Activated CD4-positive, alpha-beta memory T cell treated with anti-CD3 and anti-CD28 coated beads, Interleukin-2, amount 10 ng/mL, durations not matched to agents 7 days and 5 days (primary cell): ENCODE results near the gene GPATCH8. TPM values are rescaled to one million over a fixed set of nuclear protein-coding genes. Genes with fewer than 3 reads are reported as not detected.
"Not testable (repeated sequence)": the region's sequence is repeated elsewhere in the genome, so short reads cannot be mapped to it uniquely, and the experiment has no call there.

Source experiments
- CTCF ChIA-PET: fragments of 350-600 bp; sonication (Branson Sonifier 250); formaldehyde crosslinking; loops from one replicate; lab custom pipeline; 2021; ENCODE audit warnings: antibody characterized with exemption, inconsistent platforms; lab: Charles Lee
- POLR2A ChIA-PET: fragments of 350-600 bp; sonication (Branson Sonifier 250); formaldehyde crosslinking; loops from one replicate; lab custom pipeline; 2021; ENCODE audit warnings: antibody characterized with exemption; lab: Charles Lee
- DNase-seq: peaks from one replicate; pipeline ENCODE4 v3.0.0-alpha.2; 2020
- H3K27ac Mint-ChIP-seq: one replicate; pipeline ENCODE4 v1.8.0; 2021; ENCODE audit warnings: mild to moderate bottlenecking, mixed read lengths
- H3K27me3 Mint-ChIP-seq: one replicate; pipeline ENCODE4 v1.8.0; 2021; ENCODE audit warnings: mixed read lengths
- H3K36me3 Mint-ChIP-seq: one replicate; pipeline ENCODE4 v1.8.0; 2021; ENCODE audit warnings: low read depth, mixed read lengths
- H3K4me1 Mint-ChIP-seq: one replicate; pipeline ENCODE4 v1.8.0; 2021; ENCODE audit warnings: mixed read lengths
- H3K4me3 Mint-ChIP-seq: one replicate; pipeline ENCODE4 v1.8.0; 2021; ENCODE audit warnings: mild to moderate bottlenecking, mixed read lengths
- H3K9me3 Mint-ChIP-seq: one replicate; pipeline ENCODE4 v1.8.0; 2021; ENCODE audit warnings: mixed read lengths
- total RNA-seq, 2 experiments: library from RNA; stranded (reverse); gene quantifications; one replicate each; pipeline ENCODE4 v1.2.3, GENCODE V29; 2021

The GPATCH8 gene
- total RNA-seq, 2 experiments from 2014 or later: 38.7 to 43.0 TPM

DNA sequence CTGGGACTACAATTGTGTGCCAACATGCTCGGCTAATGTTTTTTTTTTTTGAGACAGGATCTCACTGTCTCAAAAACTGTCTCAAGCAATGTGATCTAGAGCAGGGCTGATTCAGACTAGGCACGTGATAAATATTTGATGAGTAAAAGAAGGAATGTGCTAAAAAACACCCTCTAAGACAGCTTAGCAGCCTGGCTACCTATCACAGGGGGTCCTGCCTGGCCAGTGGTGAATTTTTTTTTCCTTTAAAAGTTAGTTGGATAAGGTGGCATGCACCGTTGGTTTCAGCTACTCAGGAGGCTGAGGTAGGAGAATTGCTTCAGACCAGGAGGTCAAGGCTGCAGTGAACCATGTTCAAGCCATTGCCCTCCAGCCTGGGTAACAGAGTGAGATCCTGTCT is 14.8 kb upstream of the GPATCH8 start:
- H3K9me3 Mint-ChIP-seq: no peaks in the 10 kb centered on the region
- H3K36me3 Mint-ChIP-seq: no peaks in the 10 kb centered on the region
- H3K27me3 Mint-ChIP-seq: peaks cover 11% of the 10 kb centered on the region
- ChIA-PET CTCF (interaction anchor here (0.6 kb wide), 1 partner anchor 148 kb away, joined by 3 read pairs; no protein-coding TSS in a partner anchor), POLR2A (no interaction called here)
- no peak for DNase-seq
- H3K27ac Mint-ChIP-seq: no peak overlapping the region
- H3K4me3 Mint-ChIP-seq: no peak overlapping the region
- H3K4me1 Mint-ChIP-seq: no peaks in the 10 kb centered on the region

- CTCF ChIA-PET: interaction anchor here (0.7 to 1.3 kb wide), 6 partner anchors 8 to 1768 kb away, joined by 3 to 4 read pairs (median 3); partner anchors contain the start of genes FAM171A2 and GPATCH8
- not testable (repeated sequence) for H3K9me3 Mint-ChIP-seq, DNase-seq, H3K27me3 Mint-ChIP-seq, H3K27ac Mint-ChIP-seq, H3K4me3 Mint-ChIP-seq, H3K36me3 Mint-ChIP-seq, H3K4me1 Mint-ChIP-seq
- POLR2A ChIA-PET: interaction anchor here (1.7 kb wide), 1 partner anchor 8 kb away, joined by 5 read pairs; the partner anchor contains the start of gene GPATCH8
Observed at GRCh38 chr17:44511241-44512134, 8.3 kb upstream of the GPATCH8 start.

GRCh38 chr17:44506939-44507604 is 3.9 kb upstream of the GPATCH8 start:
- DNase-seq, H3K36me3 Mint-ChIP-seq, CTCF ChIA-PET, H3K9me3 Mint-ChIP-seq, H3K4me3 Mint-ChIP-seq, H3K27me3 Mint-ChIP-seq, POLR2A ChIA-PET, H3K27ac Mint-ChIP-seq, H3K4me1 Mint-ChIP-seq: not testable (repeated sequence)

DNA sequence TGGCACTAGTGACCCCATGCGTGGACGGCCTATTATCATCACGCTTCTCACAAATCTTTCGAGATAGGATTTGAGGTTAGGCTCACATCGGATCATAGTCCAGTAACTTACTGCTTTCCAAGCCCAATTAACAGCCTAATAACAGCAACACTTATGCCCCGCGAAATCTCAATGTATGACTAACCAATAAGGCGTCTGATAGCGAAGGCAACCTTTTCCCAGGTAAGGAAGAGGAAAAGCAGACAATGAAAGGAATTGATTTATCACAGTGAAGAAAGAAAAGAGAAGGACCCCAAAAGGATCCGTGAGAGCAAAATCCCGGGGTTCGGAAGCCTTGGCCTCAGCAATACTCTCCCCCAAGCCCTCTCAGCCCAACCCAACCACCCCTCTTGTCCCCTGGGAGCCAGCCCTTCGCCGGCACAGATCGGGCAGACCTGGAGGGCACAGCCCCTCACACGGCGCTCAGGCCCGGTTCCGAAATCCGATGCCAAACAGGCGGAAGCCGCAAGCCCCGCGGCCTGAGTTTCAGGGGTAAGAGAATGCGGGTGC is 534 bp downstream of the GPATCH8 start:
- Mint-ChIP-seq H3K9me3 (no peaks in the 10 kb centered on the region), H3K4me3 (peak overlapping the region; percentile 98), H3K27ac (peak overlapping the region; percentile 92), H3K4me1 (peaks cover 29% of the 10 kb centered on the region), H3K27me3 (peaks cover 2% of the 10 kb centered on the region), H3K36me3 (peaks cover 14% of the 10 kb centered on the region)
- ChIA-PET CTCF (interaction anchor here (0.6 to 1.2 kb wide), 5 partner anchors 9 to 548 kb away, joined by 3 to 6 read pairs (median 3); no protein-coding TSS in a partner anchor), POLR2A (interaction anchor here (1.3 to 1.9 kb wide), 9 partner anchors 8 to 1135 kb away, joined by 3 to 8 read pairs (median 4); partner anchors contain the start of gene DBF4B)
- no peak for DNase-seq

- peak overlapping the region; percentile 92 for H3K27ac Mint-ChIP-seq
- H3K9me3 Mint-ChIP-seq: no peaks in the 10 kb centered on the region
- H3K27me3 Mint-ChIP-seq: peaks cover 2% of the 10 kb centered on the region
- H3K36me3 Mint-ChIP-seq: peaks cover 14% of the 10 kb centered on the region
- ChIA-PET POLR2A (no interaction called here), CTCF (interaction anchor here (0.7 kb wide), 1 partner anchor 548 kb away, joined by 5 read pairs; no protein-coding TSS in a partner anchor)
- H3K4me3 Mint-ChIP-seq: peak overlapping the region; percentile 98
- DNase-seq: no peak
- H3K4me1 Mint-ChIP-seq: peaks cover 29% of the 10 kb centered on the region
Observed at GRCh38 chr17:44501866-44502375, 1.3 kb downstream of the GPATCH8 start.

- no peak overlapping the region for H3K4me3 Mint-ChIP-seq
- H3K36me3 Mint-ChIP-seq: peaks cover 17% of the 10 kb centered on the region
- no peaks in the 10 kb centered on the region for H3K27me3 Mint-ChIP-seq
- CTCF ChIA-PET: no interaction called here
- no peak overlapping the region for H3K27ac Mint-ChIP-seq
- POLR2A ChIA-PET: no interaction called here
- H3K9me3 Mint-ChIP-seq: no peaks in the 10 kb centered on the region
- DNase-seq: no peak
- H3K4me1 Mint-ChIP-seq: peaks cover 30% of the 10 kb centered on the region
Observed at GRCh38 chr17:44499722-44500121, 3.5 kb downstream of the GPATCH8 start.

- Mint-ChIP-seq H3K27ac (no peak overlapping the region), H3K27me3 (no peaks in the 10 kb centered on the region), H3K4me1 (peaks cover 26% of the 10 kb centered on the region), H3K36me3 (peaks cover 17% of the 10 kb centered on the region), H3K4me3 (no peak overlapping the region), H3K9me3 (no peaks in the 10 kb centered on the region)
- ChIA-PET CTCF (no interaction called here), POLR2A (no interaction called here)
- no peak for DNase-seq
Observed at GRCh38 chr17:44496815-44497214, 6.4 kb downstream of the GPATCH8 start.

DNA sequence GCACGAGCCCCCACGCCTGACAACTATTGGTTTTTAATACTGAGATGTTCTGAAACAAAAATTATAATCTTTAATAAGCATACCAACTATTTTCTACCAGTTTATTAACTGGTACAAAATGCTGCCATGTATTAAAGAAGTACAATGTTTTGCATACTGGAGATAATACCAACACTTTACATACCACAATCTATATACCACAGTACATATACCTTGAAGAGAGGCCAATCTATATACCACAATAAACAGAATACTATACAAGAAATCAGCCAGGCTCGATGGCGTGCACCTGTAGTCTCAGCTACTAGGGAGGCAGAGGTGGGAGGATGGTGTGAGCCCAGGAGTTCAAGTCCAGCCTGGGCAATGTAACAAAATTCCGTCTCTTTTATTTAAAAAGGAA is 9.9 kb downstream of the GPATCH8 start:
- no peaks in the 10 kb centered on the region for H3K9me3 Mint-ChIP-seq
- ChIA-PET POLR2A (interaction anchor here (2.4 kb wide), 1 partner anchor 10 kb away, joined by 8 read pairs; the partner anchor contains the start of gene GPATCH8), CTCF (no interaction called here)
- peaks cover 29% of the 10 kb centered on the region for H3K36me3 Mint-ChIP-seq
- no peaks in the 10 kb centered on the region for H3K27me3 Mint-ChIP-seq
- H3K4me1 Mint-ChIP-seq: peaks cover 10% of the 10 kb centered on the region
- DNase-seq: no peak
- no peak overlapping the region for H3K27ac Mint-ChIP-seq
- H3K4me3 Mint-ChIP-seq: no peak overlapping the region

DNA sequence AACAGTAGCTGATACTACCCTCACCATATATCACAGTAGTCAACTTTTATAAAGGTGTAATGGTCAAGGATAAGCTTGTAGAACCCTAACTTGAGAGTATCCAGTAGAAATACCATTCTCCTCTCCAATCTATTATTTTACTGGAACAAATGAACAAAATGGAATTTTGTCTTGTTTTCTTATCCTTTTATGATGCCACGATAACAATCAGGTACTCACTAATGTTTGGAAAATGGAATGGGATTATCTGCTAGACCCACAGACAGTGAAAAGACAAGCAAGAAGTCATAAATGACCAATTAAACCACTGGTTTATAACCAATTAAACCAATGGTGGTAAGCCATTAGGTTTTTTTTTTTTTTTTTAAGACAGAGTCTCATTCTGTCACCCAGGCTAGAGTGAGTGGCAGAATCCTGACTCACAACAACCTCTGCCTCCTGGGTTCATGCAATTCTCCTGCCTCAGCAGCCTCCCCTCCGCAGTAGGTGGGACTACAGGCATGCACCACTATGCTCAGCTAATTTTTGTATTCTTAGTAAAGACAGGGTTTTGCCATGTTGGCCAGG is 10.4 kb downstream of the GPATCH8 start:
- Mint-ChIP-seq H3K36me3 (peaks cover 26% of the 10 kb centered on the region), H3K4me3 (no peak overlapping the region), H3K27ac (no peak overlapping the region), H3K27me3 (no peaks in the 10 kb centered on the region), H3K4me1 (peaks cover 7% of the 10 kb centered on the region), H3K9me3 (no peaks in the 10 kb centered on the region)
- DNase-seq: no peak
- POLR2A ChIA-PET: no interaction called here
- CTCF ChIA-PET: no interaction called here

DNA sequence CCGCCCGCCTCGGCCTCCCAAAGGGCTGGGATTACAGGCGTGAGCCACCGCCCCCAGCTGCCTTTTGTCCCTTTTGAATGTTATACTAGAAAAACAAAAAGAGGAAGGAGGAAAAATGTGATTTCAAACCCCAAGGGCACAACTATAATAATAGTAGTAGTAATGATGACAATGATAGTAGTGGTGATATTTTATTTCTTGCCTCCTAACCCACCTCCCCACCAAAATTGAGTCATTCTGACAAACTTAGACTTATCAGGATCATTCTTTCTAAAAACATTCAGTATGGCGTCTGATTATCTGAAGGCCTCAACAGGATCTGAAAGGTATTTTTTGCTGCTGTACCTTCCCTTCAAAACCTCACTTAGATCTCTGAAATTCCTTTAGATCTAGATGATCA is 13.6 kb downstream of the GPATCH8 start:
- Mint-ChIP-seq H3K4me1 (peaks cover 7% of the 10 kb centered on the region), H3K27me3 (no peaks in the 10 kb centered on the region), H3K36me3 (peaks cover 29% of the 10 kb centered on the region), H3K9me3 (no peaks in the 10 kb centered on the region), H3K27ac (no peak overlapping the region), H3K4me3 (no peak overlapping the region)
- DNase-seq: no peak
- CTCF ChIA-PET: no interaction called here
- POLR2A ChIA-PET: no interaction called here

DNA sequence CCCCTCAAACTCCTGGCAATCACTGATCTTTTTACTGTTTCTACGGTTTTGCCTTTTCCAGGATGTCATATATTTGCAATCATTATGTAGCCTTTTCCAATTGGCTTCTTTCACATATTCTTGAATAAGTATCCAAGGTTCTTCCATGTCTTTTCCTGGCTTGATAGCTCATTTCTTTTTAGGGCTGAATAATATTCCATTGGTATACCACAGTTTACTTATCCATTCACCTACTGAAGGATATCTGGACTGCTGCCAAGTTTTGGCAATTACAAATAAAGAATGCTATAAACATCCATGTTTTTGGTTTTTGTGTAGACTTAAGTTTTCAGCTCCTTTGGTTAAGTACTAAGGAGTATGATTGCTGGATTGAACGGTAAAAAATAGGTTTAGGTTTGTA is 16.0 kb downstream of the GPATCH8 start:
- CTCF ChIA-PET: no interaction called here
- H3K27me3 Mint-ChIP-seq: no peaks in the 10 kb centered on the region
- H3K27ac Mint-ChIP-seq: no peak overlapping the region
- peaks cover 5% of the 10 kb centered on the region for H3K4me1 Mint-ChIP-seq
- H3K36me3 Mint-ChIP-seq: peaks cover 24% of the 10 kb centered on the region
- H3K4me3 Mint-ChIP-seq: no peak overlapping the region
- POLR2A ChIA-PET: no interaction called here
- no peaks in the 10 kb centered on the region for H3K9me3 Mint-ChIP-seq
- DNase-seq: no peak

GRCh38 chr17:44473367-44473766 is 29.8 kb downstream of the GPATCH8 start:
- no peak overlapping the region for H3K4me3 Mint-ChIP-seq
- no peak for DNase-seq
- H3K36me3 Mint-ChIP-seq: peaks cover 7% of the 10 kb centered on the region
- no peak overlapping the region for H3K27ac Mint-ChIP-seq
- POLR2A ChIA-PET: interaction anchor here (0.9 kb wide), 1 partner anchor 19 kb away, joined by 3 read pairs; no protein-coding TSS in a partner anchor
- no peaks in the 10 kb centered on the region for H3K9me3 Mint-ChIP-seq
- H3K27me3 Mint-ChIP-seq: no peaks in the 10 kb centered on the region
- CTCF ChIA-PET: no interaction called here
- H3K4me1 Mint-ChIP-seq: no peaks in the 10 kb centered on the region
